Trophoblast cell (in vitro differentiated cells and primary cell): Measurements from ENCODE around the gene ARHGAP30.

Experiments used
- DNase-seq, 2 donors: peaks; one replicate each; pipeline ENCODE4 v3.0.0-alpha.2; 2016
- H2AFZ ChIP-seq: 2 replicates; pipeline ENCODE4 v1.6.1; 2013; ENCODE audit warnings: low read length, moderate library complexity, mild to moderate bottlenecking; ENCODE audit not compliant: insufficient read depth, poor library complexity
- H2AK5ac ChIP-seq: 2 replicates; pipeline ENCODE4 v1.6.1; 2013; ENCODE audit warnings: mild to moderate bottlenecking, low read length
- H2BK120ac ChIP-seq: 2 replicates; pipeline ENCODE4 v1.6.1; 2013; ENCODE audit warnings: low read length, mild to moderate bottlenecking, moderate library complexity; ENCODE audit not compliant: insufficient read depth, poor library complexity
- H2BK12ac ChIP-seq: 2 replicates; pipeline ENCODE4 v1.6.1; 2013; ENCODE audit warnings: mild to moderate bottlenecking, low read length, moderate library complexity
- H2BK5ac ChIP-seq: 2 replicates; pipeline ENCODE4 v1.6.1; 2013; ENCODE audit warnings: low read length, low read depth, moderate library complexity, mild to moderate bottlenecking; ENCODE audit not compliant: poor library complexity
- H3K14ac ChIP-seq: 2 replicates; pipeline ENCODE4 v1.6.1; 2013; ENCODE audit warnings: mild to moderate bottlenecking, low read length
- H3K18ac ChIP-seq: 2 replicates; pipeline ENCODE4 v1.6.1; 2013; ENCODE audit warnings: mild to moderate bottlenecking, low read length
- H3K23ac ChIP-seq: 2 replicates; pipeline ENCODE4 v1.6.1; 2013; ENCODE audit warnings: low read length
- H3K27ac ChIP-seq: 2 replicates; pipeline ENCODE4 v1.5.1; 2013; ENCODE audit warnings: low read depth, mild to moderate bottlenecking, inconsistent platforms, low read length, moderate library complexity
- H3K27me3 ChIP-seq: 2 replicates; pipeline ENCODE4 v1.6.1; 2013; ENCODE audit warnings: inconsistent platforms, mild to moderate bottlenecking, low read length, moderate library complexity; ENCODE audit not compliant: insufficient read depth
- H3K36me3 ChIP-seq, 2 experiments: 1 replicate in 1 of 2; 2 replicates in 1 of 2; pipeline ENCODE4 v1.6.1; 2013; ENCODE audit warnings: low read length in 2 of 2, mild to moderate bottlenecking in 2 of 2, moderate library complexity in 1 of 2; ENCODE audit not compliant: insufficient read depth in 2 of 2, control insufficient read depth in 1 of 2
- H3K4ac ChIP-seq: 2 replicates; pipeline ENCODE4 v1.6.1; 2013; ENCODE audit warnings: low read depth, mild to moderate bottlenecking, low read length, moderate library complexity
- H3K4me1 ChIP-seq, 2 experiments: 1 replicate in 1 of 2; 2 replicates in 1 of 2; pipeline ENCODE4 v1.6.1; 2013; ENCODE audit warnings: low read length in 2 of 2, mild to moderate bottlenecking in 2 of 2, moderate library complexity in 1 of 2; ENCODE audit not compliant: insufficient read depth in 2 of 2, control insufficient read depth in 1 of 2
- H3K4me2 ChIP-seq: 2 replicates; pipeline ENCODE4 v1.6.1; 2013; ENCODE audit warnings: inconsistent platforms, mild to moderate bottlenecking, low read length, moderate library complexity
- H3K4me3 ChIP-seq: 2 replicates; pipeline ENCODE4 v1.5.1; 2013; ENCODE audit warnings: mild to moderate bottlenecking, low read depth, low read length, inconsistent platforms
- H3K79me1 ChIP-seq: one replicate; pipeline ENCODE4 v1.6.1; 2013; ENCODE audit warnings: low read length
- H3K79me2 ChIP-seq: 2 replicates; pipeline ENCODE4 v1.6.1; 2013; ENCODE audit warnings: low read length, mild to moderate bottlenecking; ENCODE audit not compliant: control insufficient read depth, insufficient read depth, poor library complexity
- H3K9ac ChIP-seq: 2 replicates; pipeline ENCODE4 v1.6.1; 2013; ENCODE audit warnings: mild to moderate bottlenecking, low read length
- H3K9me3 ChIP-seq: 2 replicates; pipeline ENCODE4 v1.6.1; 2013; ENCODE audit warnings: low read depth, mild to moderate bottlenecking, control low read depth, inconsistent platforms, low read length; ENCODE audit not compliant: insufficient read depth
- H4K12ac ChIP-seq: 2 replicates; pipeline ENCODE4 v1.6.1; 2013; ENCODE audit warnings: low read depth, mild to moderate bottlenecking, low read length, moderate library complexity
- H4K8ac ChIP-seq: 2 replicates; pipeline ENCODE4 v1.6.1; 2013; ENCODE audit warnings: low read depth, mild to moderate bottlenecking, low read length, moderate library complexity
- H4K91ac ChIP-seq: one replicate; pipeline ENCODE4 v1.6.1; 2013; ENCODE audit warnings: low read depth, mild to moderate bottlenecking, low read length, moderate library complexity
- WGBS: extraction: QIAGEN DNeasy Blood & Tissue Kit; methylation state at CpG from one replicate; pipeline ENCODE4 v1.1.7; 2013; ENCODE audit warnings: missing lambda C conversion rate; ENCODE audit not compliant: insufficient read length, insufficient coverage; ENCODE audit errors: extremely low coverage; 5-methylcytosine and 5-hydroxymethylcytosine counted together

Gene ARHGAP30

DNA sequence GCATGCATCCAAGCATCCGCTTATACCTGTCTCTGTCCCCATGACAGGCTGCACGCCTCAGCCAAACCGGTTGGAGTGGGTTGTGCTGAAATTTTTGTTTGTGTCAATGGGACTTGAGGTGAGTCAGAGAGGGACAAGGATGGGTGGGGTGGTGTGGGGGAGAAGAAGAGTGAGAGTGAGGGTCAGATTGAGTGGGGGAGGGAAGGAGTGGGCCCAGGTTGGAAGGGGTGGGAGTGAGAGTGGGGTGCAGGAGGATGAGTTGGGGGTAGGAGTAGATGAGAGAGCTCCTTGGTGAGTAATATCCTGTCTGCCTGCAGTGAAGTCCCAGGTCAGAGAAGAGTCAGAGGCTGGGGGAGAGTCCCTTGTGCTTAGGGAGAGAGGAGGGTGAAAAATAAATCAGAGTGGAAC is 22.9 kb upstream of the ARHGAP30 start:
- no peak overlapping the region for H3K4ac ChIP-seq
- WGBS: no CpG with 5 or more reads among the region's 3 CpGs

DNA sequence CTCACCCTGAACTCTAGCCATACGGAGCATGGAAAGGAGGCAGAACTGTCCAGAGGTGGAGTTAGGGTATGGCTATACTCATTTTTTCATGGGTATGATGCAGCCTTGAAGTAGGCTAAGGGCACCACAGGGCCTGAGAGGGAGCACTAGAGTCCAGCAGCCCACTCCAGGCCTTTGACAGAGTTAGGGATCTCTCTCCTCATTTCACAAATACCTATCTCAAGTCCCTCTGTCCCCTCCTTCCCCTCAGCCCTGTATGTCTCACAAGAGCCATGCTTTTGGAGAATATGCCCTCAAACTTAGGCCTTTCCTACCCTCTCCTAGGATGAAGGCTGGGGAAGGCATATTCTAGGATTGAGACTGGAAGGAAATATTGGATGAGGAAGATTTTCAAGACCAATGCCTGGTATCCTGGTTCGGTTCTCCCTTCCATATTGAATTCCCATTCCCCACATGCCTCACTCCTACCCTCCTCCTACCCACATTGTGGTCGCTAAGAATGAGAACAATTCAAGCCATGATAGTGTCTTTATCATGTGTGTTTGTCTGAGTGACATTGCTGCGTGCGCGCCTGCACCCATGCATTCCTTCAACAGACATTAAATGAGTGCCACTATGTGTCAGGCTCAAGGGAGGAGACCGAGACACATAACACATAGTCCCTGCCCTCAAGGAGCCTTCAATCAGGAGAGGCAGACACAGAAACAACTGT is 22.3 kb upstream of the ARHGAP30 start:
- Histone ChIP-seq H3K18ac (peak overlapping the region; percentile 18), H2AFZ (no peak overlapping the region), H3K79me2 (peaks cover 7% of the 10 kb centered on the region), H3K4me1 (peaks cover 43 to 49% of the 10 kb centered on the region in 2 experiments), H4K91ac (peak overlapping the region; percentile 84), H2BK12ac (peak overlapping the region; percentile 81), H3K4ac (peak overlapping the region; percentile 22), H2BK120ac (peak overlapping the region; percentile 54), H3K27me3 (no peaks in the 10 kb centered on the region), H3K4me3 (no peak overlapping the region), H3K79me1 (peaks cover 41% of the 10 kb centered on the region), H4K12ac (no peak overlapping the region), H3K23ac (no peak overlapping the region), H3K4me2 (peak overlapping the region; percentile 8), H3K36me3 (no peaks in the 10 kb centered on the region), H3K9ac (peak overlapping the region; percentile 11), H3K9me3 (no peaks in the 10 kb centered on the region), H3K27ac (peak overlapping the region; percentile 38), H2AK5ac (peak overlapping the region; percentile 50), H4K8ac (no peak overlapping the region), H2BK5ac (peak overlapping the region; percentile 45), H3K14ac (peak overlapping the region; percentile 29)
- WGBS: no CpG with 5 or more reads among the region's 7 CpGs
- peak; percentile 90 to 96 for DNase-seq

More for the DNA sequence above, 22.9 kb upstream of the ARHGAP30 start:
- Histone ChIP-seq H3K9ac (no peak overlapping the region), H3K4me3 (no peak overlapping the region), H4K8ac (no peak overlapping the region), H3K4me2 (peak overlapping the region; percentile 8), H2BK5ac (no peak overlapping the region), H4K91ac (peak overlapping the region; percentile 56), H3K23ac (no peak overlapping the region), H3K36me3 (no peaks in the 10 kb centered on the region), H2BK12ac (no peak overlapping the region), H3K79me1 (peaks cover 39% of the 10 kb centered on the region), H3K27ac (peak overlapping the region; percentile 37), H2BK120ac (no peak overlapping the region), H2AK5ac (no peak overlapping the region), H3K9me3 (no peaks in the 10 kb centered on the region), H3K79me2 (peaks cover 3% of the 10 kb centered on the region), H3K18ac (no peak overlapping the region), H3K4me1 (peaks cover 41 to 47% of the 10 kb centered on the region in 2 experiments), H2AFZ (no peak overlapping the region), H4K12ac (no peak overlapping the region), H3K14ac (no peak overlapping the region), H3K27me3 (no peaks in the 10 kb centered on the region)
- peak; percentile 91 to 93 for DNase-seq

DNA sequence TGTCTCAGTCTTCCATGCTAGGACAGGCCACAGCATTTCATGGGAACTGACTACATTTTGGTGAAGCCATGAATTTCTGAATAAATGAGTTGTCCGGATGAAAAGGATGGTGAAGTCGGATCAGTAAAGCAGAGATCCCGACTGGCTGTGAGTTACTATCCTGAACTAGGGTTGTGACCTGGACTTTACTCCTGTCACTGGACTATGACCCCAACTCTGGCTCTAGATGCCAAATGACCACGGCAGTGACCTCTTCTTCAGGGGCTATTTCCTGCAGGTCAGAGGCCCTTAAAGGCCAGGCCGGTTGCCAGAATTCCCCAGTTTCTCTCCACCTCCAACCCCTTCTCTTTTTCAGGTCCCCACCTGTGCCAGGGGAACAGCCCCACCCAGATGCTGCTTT is 21.4 kb upstream of the ARHGAP30 start:
- Histone ChIP-seq H4K12ac (no peak overlapping the region), H2BK120ac (peak overlapping the region; percentile 54), H3K23ac (no peak overlapping the region), H3K14ac (peak overlapping the region; percentile 20), H3K9ac (no peak overlapping the region), H2BK12ac (peak overlapping the region; percentile 81), H3K9me3 (no peaks in the 10 kb centered on the region), H3K4ac (peak overlapping the region; percentile 22), H3K79me2 (peaks cover 13% of the 10 kb centered on the region), H3K4me3 (no peak overlapping the region), H3K27ac (no peak overlapping the region), H3K79me1 (peaks cover 47% of the 10 kb centered on the region), H3K18ac (peak overlapping the region; percentile 18), H2AK5ac (peak overlapping the region; percentile 50), H4K91ac (peak overlapping the region; percentile 84), H4K8ac (no peak overlapping the region), H3K4me2 (no peak overlapping the region), H3K4me1 (peaks cover 48 to 57% of the 10 kb centered on the region in 2 experiments), H2BK5ac (peak overlapping the region; percentile 23), H3K27me3 (no peaks in the 10 kb centered on the region), H3K36me3 (no peaks in the 10 kb centered on the region), H2AFZ (no peak overlapping the region)
- no CpG with 5 or more reads among the region's 5 CpGs for WGBS
- no peak for DNase-seq

DNA sequence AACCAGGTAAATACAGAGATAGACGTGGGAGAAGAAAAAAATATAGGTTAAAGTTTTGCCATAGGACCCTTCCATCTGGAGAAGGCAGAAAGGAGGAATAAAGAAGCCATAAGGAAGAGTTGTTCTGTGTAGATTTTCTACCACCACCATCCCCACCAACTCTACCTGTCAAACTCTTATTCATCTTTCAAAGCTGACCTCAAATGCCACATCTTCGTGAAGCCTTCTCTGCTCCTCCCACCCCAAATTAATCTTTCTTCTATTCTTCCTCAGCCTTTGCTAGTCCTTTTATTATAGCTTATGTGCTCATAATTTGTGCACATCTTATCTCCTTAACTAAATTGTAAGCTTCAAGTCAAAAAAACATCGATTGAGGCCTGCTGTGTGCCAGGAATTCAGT is 20.9 kb upstream of the ARHGAP30 start:
- Histone ChIP-seq H3K27me3 (no peaks in the 10 kb centered on the region), H2BK12ac (no peak overlapping the region), H2AK5ac (no peak overlapping the region), H3K27ac (no peak overlapping the region), H4K8ac (no peak overlapping the region), H3K36me3 (no peaks in the 10 kb centered on the region), H3K14ac (no peak overlapping the region), H3K4me3 (no peak overlapping the region), H3K4me2 (no peak overlapping the region), H4K91ac (no peak overlapping the region), H3K18ac (no peak overlapping the region), H3K4me1 (peaks cover 53 to 61% of the 10 kb centered on the region in 2 experiments), H3K9ac (no peak overlapping the region), H3K79me1 (peaks cover 52% of the 10 kb centered on the region), H3K79me2 (peaks cover 15% of the 10 kb centered on the region), H3K9me3 (no peaks in the 10 kb centered on the region), H2BK5ac (no peak overlapping the region), H4K12ac (no peak overlapping the region), H3K23ac (no peak overlapping the region), H3K4ac (no peak overlapping the region), H2BK120ac (no peak overlapping the region), H2AFZ (no peak overlapping the region)
- no peak for DNase-seq
- WGBS: no CpG with 5 or more reads among the region's 3 CpGs
